Epithelial cell of proximal tubule (primary cell): ENCODE results near the gene AKT1S1. TPM values are rescaled to one million over a fixed set of nuclear protein-coding genes. Genes with fewer than 3 reads are reported as not detected.

Experiments used
- DNase-seq: peaks from one replicate; pipeline ENCODE4 v3.0.0-alpha.2; 2011; ENCODE audit warnings: low read depth
- H3K4me3 ChIP-seq: 2 replicates; pipeline ENCODE4 v1.5.1; 2011; ENCODE audit warnings: low read depth, mild to moderate bottlenecking, low read length
- CTCF ChIP-seq: conservative IDR thresholded peaks from 2 replicates; pipeline ENCODE4 v1.5.1; 2012; ENCODE audit warnings: low read depth, mild to moderate bottlenecking, low read length
- total RNA-seq: library from RNA; depleted of rRNA; stranded (reverse); fragments of >200 nt; gene quantifications from 2 replicates; pipeline ENCODE4 v1.2.3, GENCODE V29; 2015

AKT1S1 gene
- total RNA-seq, 1 donor from 2014 or later = 25.8 TPM

- H3K4me3 ChIP-seq = no peak overlapping the region
- no peak for DNase-seq
- no peak for TF ChIP-seq CTCF
Observed at GRCh38 chr19:49858088-49858985, 18.8 kb downstream of the AKT1S1 start.

GRCh38 chr19:49857838-49858087 lies 19.4 kb downstream of the AKT1S1 start:
- no peak for TF ChIP-seq CTCF
- H3K4me3 ChIP-seq = no peak overlapping the region
- DNase-seq = no peak

GRCh38 chr19:49857061-49857837 lies 19.9 kb downstream of the AKT1S1 start:
- no peak for DNase-seq
- no peak for TF ChIP-seq CTCF

GRCh38 chr19:49856574-49857021 lies 20.6 kb downstream of the AKT1S1 start:
- TF ChIP-seq CTCF = no peak
- DNase-seq = no peak
- H3K4me3 ChIP-seq = no peak overlapping the region

More at GRCh38 chr19:49857061-49857837, 19.9 kb downstream of the AKT1S1 start:
- no peak overlapping the region for H3K4me3 ChIP-seq

- no peak overlapping the region for H3K4me3 ChIP-seq
- TF ChIP-seq CTCF = no peak
- DNase-seq = no peak
Observed at GRCh38 chr19:49855676-49856573, 21.2 kb downstream of the AKT1S1 start.

- H3K4me3 ChIP-seq = no peak overlapping the region
- DNase-seq = no peak
- TF ChIP-seq CTCF = no peak
Observed at GRCh38 chr19:49855277-49855675, 21.9 kb downstream of the AKT1S1 start.
